ENCODE data around the gene TMEM100. TPM values are rescaled to one million over a fixed set of nuclear protein-coding genes. Genes with fewer than 3 reads are reported as not detected.

The TMEM100 gene
- total and polyA plus RNA-seq, 2 donors (not counting 1 experiment from before 2014, with no cell fraction given): not detected

GRCh38 chr17:55750750-55751657 lies 28.3 kb upstream of the TMEM100 start, which contains the start of gene PCTP:
PCTP (plus strand) TSS chr17:55751051; CDS start chr17:55751104, 53 bp downstream.
- intact Hi-C loops (cut with micrococcal nuclease): loop anchor here (1.0 to 2.0 kb wide), 2 partner anchors 330 to 783 kb away; partner anchors contain the start of genes COX11, MMD and STXBP4
- H3K27ac Mint-ChIP-seq: peak within 1 kb of the TSS; percentile 22

More at GRCh38 chr17:55750750-55751657, 28.3 kb upstream of the TMEM100 start, which contains the start of gene PCTP:
- H3K79me2 ChIP-seq (ENCODE audit: control insufficient read depth, insufficient read depth, low read length): no peaks in the 10 kb centered on the region
- DNase-seq (peak; percentile 84), ATAC-seq (ENCODE audit: low read depth) (peak; percentile 98)
- H3K9me3 ChIP-seq (ENCODE audit: control extremely low read depth in 1 of 3, control insufficient read depth in 2 of 3, insufficient read depth in 1 of 3, low read length in 2 of 3): no peaks in the 10 kb centered on the region
- Mint-ChIP-seq H3K27me3 (peaks cover 23% of the 10 kb centered on the region), H3K4me1 (peaks cover 14% of the 10 kb centered on the region), H3K4me3 (peak within 1 kb of the TSS; percentile 84), H3K9me3 (ENCODE audit: insufficient read depth) (no peaks in the 10 kb centered on the region)
- peak within 1 kb of the TSS; percentile 24 to 33 for H3K27ac ChIP-seq (ENCODE audit: low read length in 2 of 2)
- ChIA-PET POLR2A (no interaction called here), CTCF (interaction anchor here (0.6 to 1.8 kb wide), 5 partner anchors 9 to 28 kb away, joined by 3 to 19 read pairs (median 3); no protein-coding TSS in a partner anchor)
- H2AFZ ChIP-seq (ENCODE audit: insufficient read depth, low read depth, low read length, poor library complexity, severe bottlenecking): peak within 1 kb of the TSS; percentile 99
- H3K36me3 ChIP-seq (replicated peaks in 1 of 2; ENCODE audit: control extremely low read depth in 1 of 2, control insufficient read depth in 1 of 2, extremely low read depth in 1 of 2, insufficient read depth in 2 of 2, low read length in 1 of 2): no peaks in the 10 kb centered on the region
- TF ChIP-seq CTCF (IDR thresholded peaks at IDR 0.05) (peak; percentile 52), EZH2 (IDR thresholded peaks at IDR 0.05; ENCODE audit: borderline replicate concordance, insufficient read depth, low read depth, low read length, poor library complexity, severe bottlenecking) (no peak)
- H3K9ac ChIP-seq (ENCODE audit: low read length): peak within 1 kb of the TSS; percentile 86
- peak within 1 kb of the TSS; percentile 40 to 93 (median 77) for H3K4me3 ChIP-seq (ENCODE audit: control extremely low read depth in 1 of 5, extremely low read depth in 1 of 5, insufficient read depth in 1 of 5, low read depth in 2 of 5, low read length in 4 of 5)
- H3K4me1 ChIP-seq (ENCODE audit: control insufficient read depth in 2 of 2, insufficient read depth in 2 of 2, low read length in 2 of 2): peaks cover 5 to 11% of the 10 kb centered on the region in 2 donors
- 1% methylated on average over 52 of the region's 53 CpGs for WGBS (ENCODE audit: insufficient coverage)
- H3K27me3 ChIP-seq (replicated peaks in 1 of 4; ENCODE audit: control extremely low read depth in 1 of 4, control insufficient read depth in 3 of 4, insufficient read depth in 4 of 4, low read length in 3 of 4): peaks cover 0 to 4% (median 2%) of the 10 kb centered on the region in 4 experiments
- peak within 1 kb of the TSS; percentile 93 for H3K4me2 ChIP-seq (replicated peaks; ENCODE audit: low read depth, low read length, poor library complexity, severe bottlenecking)
- no peaks in the 10 kb centered on the region for H4K20me1 ChIP-seq (ENCODE audit: control insufficient read depth, insufficient read depth, low read length, poor library complexity, severe bottlenecking)

All from B cell (primary cell).